DMS153 treated with DMSO at 0.1 percent for 48 hours (cell line): ENCODE data around the gene EXOC3L1.

Experiments used
- DNase-seq: peaks from one replicate; lab custom pipeline; 2025; ENCODE audit not compliant: unreplicated experiment; lab: John Stamatoyannopoulos, UW

Gene EXOC3L1

DNA sequence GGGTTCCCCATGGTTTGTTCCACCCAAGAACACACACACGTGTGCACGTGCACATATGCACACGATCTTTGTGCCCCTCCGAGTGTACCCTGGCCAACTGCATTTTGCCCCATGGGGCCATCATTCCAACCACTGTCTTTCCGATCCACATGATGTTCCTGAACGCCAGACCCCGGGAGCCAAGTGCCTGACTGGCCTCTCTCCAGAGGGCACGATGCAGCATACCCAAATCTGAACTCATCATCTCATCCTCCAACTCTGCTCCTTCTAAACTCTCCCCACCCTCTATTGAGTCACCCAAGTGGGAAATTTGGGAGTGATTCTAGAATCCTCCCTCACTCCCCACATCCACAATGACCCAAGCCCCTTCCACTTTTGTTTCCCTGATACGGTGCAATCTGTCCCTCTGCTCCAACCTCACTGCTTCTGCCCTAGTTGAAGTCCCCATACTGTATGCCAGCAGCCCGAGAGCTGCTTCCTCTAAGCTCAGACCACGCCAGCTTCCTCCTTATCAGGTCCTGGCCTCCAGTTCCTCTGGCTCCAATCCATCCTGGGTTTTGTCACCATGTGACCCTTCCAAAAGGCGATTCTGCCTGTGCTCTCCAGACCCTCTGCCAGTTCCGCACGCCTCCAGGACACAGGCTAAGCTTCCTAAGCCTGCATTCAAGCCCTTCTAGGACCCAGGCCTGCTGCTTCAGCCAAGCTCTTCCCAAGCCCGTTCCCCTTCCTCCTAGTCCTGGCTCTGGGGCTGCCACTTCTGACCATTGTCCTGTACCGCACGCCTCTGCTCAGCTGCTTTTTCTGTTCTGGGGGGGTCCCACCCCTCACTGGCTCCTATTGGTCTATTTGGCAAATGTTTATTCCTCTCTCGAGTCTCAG is 26.9 kb upstream of the EXOC3L1 start:
- no peak for DNase-seq

DNA sequence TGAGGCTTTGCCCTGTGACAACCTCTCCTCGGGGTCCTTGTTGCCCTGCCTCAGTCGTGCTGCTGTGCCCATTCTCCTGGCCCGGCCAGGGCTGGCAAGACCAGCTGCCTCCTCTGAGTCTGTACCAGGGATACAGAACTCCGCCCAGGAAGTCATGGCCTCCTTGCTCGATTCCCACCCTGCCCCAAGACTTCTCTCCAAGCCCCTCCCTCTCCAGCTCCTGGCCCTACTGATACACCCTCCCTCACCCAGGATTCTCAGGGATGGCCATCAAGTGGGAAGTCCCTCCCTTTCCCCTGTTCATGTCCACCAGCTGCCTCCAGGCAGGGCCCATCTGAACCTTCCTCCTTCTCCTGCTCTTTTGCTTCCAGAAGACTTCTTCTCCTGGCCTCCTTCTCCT is 25.8 kb upstream of the EXOC3L1 start:
- no peak for DNase-seq

DNA sequence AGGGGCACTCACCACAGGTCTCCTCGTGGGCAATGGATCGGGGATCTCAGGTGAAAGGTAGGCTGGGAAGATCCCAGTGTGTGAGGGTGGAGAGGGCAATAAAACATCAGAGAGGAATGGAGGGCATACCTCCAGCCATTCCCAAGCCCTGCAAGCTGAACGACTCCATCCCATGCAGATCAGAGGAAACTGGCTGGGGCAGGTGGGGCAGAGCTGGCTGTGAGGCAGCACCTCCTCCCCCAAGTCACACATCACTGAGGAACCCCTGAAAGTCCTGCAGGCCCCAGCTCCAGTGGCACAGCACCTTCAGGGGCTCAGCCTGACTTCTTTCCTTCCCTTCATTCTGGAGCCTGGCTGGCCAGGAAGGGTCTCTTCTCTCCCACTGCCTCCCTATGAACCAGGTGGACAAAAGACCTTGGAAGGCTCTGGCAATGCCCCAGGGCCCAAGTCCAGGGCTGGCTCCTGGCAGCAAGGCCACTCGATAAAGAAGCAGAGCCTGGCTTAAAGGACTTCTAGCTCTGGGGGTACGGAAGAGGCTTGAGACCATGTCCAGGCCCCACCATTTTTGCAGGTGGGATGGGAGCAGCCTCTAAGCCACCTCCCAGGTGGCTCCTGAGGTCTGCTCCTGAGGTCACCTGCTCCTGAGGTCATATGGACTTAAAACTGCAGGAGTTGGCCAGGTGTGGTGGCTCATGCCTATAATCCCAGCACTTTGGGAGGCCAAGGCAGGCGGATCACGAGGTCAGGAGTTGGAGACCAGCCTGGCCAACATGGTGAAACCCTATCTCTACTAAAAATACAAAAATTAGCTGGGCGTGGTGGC is 23.5 kb upstream of the EXOC3L1 start:
- DNase-seq = no peak

DNA sequence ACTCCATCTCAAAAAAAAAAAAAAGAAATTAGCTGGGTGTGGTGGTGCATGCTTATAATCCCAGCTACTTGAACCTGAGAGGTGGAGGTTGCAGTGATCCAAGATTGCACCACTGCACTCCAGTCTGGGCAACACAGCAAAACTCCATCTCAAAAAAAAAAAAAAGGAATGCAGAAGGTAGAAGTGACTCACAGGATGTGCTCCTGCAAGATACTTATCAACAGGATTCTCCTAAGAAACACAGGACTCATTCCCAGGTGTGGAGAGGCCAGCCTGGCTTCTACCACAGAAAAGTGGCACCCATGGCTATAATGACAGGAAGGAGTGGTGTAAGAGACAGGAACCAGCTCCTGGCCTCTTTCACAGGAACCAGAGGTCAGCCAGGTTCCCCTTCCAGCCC is 22.8 kb upstream of the EXOC3L1 start:
- DNase-seq = no peak

DNA sequence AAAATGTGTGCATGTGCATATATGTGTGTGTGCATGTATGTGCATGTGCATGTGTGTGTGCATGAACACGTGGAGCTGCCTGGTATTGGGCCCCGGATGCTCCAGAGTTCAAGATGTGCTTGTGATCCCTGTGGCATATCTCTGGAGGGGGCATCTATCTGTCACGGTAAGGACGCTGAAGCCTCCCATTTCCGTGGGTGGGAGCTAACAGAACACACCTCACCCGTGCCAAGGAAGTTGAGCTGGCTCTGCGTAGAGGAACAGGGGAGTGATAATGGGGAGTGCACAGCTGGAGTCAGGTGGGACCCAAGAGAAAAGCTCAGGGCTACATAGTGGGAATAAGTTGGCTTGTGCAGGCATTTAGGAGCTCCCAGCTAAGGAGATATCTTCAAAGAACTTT is 21.7 kb upstream of the EXOC3L1 start:
- no peak for DNase-seq

DNA sequence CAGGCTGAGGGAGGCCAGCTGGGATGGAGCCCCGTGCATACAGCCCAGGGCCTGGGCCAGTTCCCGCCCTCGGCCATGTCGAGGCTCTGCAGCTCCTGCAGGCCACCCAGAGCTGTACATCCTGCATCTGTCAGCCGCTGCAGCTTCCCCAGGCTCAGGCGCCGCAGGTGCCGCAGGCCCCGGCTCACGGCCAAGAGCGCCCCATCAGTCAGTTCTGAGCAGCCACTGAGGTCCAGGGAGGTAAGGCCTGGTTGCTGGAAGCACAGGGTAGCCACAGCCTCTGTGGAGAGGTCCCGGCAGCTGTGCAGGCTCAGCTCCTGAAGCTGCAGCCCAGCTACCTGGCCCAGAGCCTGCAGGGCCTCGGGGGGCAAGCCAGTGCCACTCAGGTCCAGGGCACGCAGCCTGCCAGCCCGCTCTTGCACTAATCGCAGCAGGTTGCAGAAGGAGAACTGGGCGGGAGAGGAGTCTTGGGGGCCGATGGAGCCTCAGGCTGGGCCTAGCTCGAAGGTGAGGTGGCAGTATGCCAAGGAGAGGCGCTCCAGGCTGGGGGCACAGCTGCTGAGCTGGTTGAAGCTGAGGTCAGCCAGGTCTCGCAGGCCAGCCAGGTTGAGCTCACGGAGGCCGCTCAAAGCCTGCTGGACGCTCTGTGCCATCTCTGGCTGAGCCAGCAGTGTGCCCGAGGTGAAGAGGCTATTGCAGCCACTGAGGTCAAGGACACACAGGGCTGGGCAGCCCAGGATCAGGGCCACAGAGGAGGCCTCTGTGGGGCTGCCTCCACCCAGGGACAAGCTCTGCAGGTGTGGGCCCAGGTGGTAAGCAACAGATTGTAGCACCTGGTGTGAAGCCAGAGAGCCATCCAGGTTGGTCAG is 20.4 kb upstream of the EXOC3L1 start:
- DNase-seq = no peak

DNA sequence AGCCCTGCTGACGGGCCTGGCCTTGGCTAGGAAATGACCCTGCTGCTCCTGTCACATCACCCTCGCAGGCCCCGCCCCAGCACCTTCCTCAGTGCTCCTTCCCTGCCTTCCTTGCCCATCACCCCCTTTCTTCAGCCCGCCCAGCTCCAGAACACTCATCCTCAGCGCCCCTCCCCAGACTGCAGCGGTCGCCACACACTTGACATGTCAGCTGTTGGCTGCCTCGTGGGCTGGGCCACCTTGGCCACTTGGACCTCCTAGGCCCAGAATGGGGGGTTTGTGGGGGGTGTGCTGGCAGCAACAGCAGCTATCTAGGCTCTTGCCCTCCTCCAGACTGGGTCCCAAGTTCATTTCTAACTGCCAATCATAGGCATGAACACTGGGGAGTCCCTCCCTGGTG is 19.6 kb upstream of the EXOC3L1 start:
- DNase-seq = no peak

DNA sequence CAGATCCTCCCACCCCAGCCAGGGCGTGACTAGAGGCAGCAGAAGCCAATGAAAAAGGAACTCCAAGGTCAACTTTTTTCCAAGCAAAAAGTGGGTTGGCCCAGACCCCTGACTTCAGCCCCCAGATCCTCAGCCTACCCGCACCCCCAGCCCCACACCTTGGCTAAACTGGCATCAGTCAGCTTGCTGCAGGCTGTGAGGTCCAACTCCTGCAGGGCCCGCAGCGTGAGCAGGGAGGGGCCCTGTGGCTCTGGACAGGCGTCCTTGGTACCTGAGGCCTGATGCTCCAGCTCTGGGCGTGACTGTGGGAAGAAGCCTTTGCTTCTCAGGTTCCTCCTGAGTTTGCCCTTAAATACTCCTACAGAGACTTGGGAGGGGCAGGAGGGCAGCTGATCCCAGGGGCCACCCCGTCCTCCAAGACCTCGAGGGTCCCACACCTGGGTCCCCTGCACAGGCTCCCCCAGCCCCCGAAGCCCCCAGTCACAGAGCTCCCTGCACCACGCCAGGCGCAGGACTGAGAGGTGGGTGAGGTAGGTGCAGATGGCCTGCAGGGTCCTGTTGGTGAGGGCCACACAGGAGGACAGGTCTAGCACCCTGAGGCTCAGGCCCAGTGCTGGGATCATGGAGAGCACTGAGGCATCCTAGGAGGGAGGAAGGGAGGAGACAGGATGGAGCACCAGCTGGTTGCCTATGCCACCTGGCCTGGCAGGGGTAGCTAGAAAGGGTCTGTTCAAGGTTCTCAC is 18.4 kb upstream of the EXOC3L1 start:
- no peak for DNase-seq

DNA sequence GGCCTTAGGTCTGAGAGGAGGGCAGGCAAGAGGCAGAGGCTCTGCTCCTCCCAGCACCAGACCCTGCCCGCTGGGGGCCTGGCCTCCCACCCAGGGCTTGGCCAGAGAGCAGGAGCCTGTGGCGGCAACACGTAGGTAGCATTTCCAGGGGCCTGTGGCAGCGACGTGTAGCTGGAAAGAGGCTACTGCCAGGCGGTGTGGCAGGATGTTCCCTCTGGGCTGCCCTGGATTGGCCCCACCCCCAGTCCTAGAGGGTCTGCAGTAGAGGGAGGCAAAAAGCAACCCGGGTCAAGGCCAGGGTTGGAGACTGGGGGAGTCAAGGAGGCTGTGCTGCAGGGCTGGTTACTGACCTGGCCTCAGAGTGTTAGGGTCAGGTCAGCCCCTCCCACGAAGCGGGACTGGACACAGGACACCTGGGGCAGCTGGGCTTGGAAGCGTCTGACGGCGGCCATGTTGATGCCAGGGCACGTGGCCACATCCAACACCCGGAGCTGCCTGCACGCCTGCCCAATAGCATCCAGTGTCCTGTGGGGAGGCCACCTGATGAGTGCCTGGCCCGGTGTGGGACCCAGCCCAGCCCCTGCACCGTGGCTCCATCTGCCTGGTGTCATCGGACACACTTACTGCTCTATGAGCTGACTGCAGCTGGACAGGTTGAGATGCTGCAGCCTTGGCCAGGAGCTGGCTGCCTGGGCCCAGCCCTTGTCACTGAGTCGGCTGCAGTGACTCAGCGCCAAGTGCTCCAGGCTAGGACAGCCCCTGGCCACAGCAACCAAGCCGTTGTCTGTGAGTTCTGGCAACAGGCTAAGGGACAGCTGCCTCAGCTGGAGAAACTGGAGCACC is 17.5 kb upstream of the EXOC3L1 start:
- DNase-seq = no peak

DNA sequence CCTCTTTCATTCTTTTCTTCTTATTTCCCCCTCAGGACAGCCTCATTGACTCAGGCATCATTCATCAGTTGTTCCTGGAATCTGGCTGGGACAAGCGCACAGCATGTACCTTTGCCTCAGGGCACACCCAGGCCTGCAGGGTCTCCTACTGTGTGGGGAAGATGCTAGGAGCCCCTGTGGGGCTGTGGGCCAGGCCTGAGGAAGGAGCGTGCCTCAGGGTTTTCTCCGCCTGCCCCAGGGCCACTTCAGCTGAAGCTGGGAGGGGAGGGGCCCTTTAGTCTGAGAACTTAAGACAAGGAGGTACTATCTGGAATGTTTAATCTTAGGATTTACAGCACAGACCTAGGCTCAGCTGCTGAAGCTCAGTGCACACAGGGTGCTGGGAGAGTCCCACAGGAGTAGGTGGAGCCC is 16.9 kb upstream of the EXOC3L1 start:
- DNase-seq = no peak

DNA sequence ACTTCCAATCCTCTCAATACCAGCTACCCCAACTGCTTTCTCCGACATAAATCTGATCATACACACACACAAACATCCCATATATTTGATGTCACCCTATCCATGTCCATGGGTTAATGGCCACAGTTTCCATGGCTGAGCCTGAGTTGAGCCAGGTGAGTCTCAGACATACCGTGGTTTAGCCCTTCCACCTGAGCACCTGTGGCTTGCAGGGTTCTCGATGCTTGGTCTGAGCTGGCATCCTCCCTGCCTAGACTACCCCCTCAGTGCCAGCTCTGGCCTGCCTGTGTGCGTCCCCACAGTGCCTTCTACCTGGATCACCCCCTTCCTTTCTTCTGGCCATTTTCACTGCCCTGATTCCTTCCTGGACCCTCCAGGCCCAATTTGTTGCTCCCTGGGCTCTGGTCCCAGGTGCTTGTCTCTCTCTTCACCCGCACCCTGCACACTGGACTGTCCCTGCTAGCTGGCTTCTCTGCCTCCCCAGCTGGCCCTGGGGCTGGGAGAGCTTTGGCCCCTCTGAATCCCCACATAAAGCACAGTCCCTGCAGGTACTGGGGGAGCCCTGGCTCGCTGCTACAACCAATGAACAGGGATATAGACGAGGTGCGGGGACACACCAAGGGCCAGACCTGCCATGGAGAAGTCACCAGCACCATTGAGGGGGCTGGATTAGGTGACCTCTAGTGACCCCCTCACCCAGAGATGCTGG is 16.3 kb upstream of the EXOC3L1 start:
- no peak for DNase-seq

DNA sequence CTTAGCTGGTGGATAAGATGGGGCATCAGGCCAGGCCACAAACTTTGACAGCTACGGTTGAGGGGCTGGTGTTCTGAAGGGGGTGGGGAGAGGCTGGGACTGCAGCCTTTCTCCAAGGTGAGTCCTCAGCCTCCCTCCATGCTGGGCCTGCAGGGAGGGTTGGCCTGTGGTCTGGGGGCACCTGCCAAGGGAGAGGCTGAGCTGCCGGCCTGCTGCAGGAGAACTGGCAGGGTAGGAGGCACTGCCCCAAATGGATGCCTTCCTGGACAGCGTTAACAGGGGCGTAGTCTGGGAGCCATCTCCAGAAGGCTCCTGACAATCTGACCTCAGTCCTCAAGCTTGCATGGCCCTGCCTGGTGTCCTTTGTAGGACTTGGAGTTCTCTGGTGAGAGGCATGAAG is 14.1 kb upstream of the EXOC3L1 start:
- no peak for DNase-seq

DNA sequence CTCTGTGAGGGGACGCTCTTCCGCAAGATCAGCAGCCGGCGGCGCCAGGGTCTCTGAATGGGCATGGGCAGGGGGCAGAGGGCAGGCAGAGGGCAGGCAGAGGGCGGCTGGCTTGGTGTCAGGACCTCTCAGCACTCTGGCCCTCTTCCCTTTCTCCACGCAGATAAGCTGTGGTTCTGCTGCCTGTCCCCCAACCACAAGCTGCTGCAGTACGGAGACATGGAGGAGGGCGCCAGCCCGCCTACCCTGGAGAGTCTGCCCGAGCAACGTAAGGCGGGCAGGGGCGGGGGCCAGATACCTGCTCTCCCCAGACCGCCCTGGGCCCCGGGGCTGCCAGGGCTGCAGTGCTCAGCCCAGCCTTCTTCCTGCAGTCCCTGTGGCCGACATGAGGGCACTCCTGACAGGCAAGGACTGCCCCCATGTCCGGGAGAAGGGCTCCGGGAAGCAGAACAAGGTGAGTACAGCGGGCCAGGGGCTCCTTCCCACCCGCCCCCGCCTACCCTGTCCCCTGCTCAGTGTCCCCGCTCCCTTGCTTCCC is 13.1 kb upstream of the EXOC3L1 start:
- no peak for DNase-seq

DNA sequence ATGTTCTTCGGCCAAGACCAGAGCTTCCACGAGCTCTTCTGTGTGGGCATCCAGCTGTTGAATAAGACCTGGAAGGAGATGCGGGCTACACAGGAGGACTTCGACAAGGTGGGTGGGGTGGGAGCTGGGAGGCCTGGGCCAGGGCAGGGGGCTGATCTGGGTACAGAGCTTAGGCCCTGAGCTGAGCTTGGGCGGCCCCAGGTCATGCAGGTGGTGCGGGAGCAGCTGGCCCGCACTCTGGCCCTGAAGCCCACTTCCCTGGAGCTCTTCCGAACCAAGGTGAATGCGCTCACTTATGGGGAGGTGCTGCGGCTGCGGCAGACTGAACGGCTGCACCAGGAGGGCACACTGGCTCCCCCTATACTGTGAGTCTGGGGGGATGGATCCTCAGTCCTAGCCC is 12.5 kb upstream of the EXOC3L1 start:
- no peak for DNase-seq

DNA sequence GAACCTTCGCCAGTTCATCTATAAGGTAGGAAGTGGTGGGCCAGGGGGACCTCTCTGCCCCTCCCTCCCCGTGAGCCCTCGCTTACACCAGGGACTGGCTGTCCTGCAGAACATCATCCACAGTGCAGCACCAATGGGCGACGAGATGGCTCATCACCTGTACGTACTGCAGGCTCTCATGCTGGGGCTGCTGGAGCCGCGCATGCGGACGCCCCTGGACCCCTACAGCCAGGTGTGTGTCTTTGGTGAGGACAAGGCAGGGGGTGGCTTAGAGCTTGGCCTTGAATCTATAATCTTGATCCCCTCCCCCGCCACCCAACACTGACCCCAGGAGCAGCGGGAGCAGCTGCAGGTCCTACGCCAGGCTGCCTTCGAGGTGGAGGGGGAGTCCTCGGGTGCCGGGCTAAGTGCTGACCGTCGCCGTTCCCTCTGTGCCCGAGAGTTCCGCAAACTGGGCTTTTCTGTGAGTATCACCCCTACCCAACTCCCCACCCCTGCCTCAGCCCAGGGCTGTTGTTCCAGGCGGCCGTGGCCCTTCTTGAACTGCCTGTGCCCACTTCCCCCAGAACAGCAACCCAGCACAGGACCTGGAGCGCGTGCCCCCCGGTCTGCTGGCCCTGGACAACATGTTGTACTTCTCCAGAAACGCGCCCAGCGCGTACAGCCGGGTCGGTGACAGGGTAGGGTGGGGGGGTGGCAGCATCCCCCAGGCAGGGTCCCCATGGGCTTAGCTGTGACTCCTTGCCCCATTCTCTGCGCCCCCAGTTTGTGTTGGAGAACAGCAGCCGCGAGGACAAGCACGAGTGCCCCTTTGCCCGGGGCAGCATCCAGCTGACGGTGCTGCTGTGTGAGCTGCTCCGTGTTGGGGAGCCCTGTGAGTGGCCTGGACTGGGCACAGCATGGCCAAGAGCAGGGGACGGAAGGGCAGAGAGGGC is 11.7 kb upstream of the EXOC3L1 start:
- no peak for DNase-seq

DNA sequence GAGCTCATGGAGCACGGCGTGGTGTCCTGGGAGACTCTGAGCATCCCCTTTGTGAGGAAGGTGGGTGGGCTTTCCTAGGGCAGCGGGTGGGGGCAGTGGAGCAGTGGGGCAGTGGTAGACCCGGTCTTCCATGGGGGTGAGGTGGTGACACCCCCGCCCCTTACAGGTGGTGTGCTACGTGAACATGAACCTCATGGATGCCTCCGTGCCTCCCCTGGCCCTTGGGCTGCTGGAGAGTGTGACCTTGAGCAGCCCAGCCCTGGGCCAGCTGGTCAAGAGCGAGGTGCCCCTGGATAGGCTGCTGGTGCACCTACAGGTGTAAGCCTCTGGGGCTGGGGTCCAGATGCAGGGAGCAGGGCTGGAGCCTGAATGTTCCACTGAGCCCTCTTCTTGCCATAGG is 10.6 kb upstream of the EXOC3L1 start:
- no peak for DNase-seq

DNA sequence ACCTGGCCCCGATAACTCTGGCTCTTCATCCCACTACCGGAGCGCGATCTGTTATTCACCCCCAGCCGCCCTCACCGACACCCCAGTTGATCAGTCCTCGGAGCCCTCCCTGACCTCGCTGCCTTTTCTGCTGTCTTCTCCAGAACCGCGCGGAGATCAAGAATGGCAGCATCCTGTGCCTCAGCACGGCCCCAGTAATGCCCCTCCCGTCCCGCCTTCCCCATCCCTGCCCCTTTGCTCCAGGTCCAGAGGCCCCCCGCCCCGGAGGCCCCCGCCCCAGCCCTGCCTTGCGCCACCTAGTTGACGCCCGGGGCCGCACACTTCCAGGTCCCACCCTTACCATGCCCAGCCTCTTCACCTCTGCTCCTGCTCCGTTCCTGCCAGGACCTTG is 9.9 kb upstream of the EXOC3L1 start:
- DNase-seq = no peak
